GM20000 (cell line): Measurements from ENCODE around the gene DNASE2B.

Experiments used
- DNase-seq: peaks from one replicate; pipeline ENCODE4 v3.0.0; 2012; ENCODE audit warnings: low spot score
- CTCF ChIP-seq: IDR thresholded peaks from 2 replicates; pipeline ENCODE4 v1.5.1; 2012; ENCODE audit warnings: mild to moderate bottlenecking, control low read depth; ENCODE audit errors: extremely low read depth, missing control alignments

Gene DNASE2B

GRCh38 chr1:84450910-84451309, 52.6 kb downstream of the DNASE2B start:
- DNase-seq, result no peak
- no peak for TF ChIP-seq CTCF

GRCh38 chr1:84452436-84452835, 54.2 kb downstream of the DNASE2B start:
- DNase-seq, result no peak
- TF ChIP-seq CTCF, result no peak

DNA sequence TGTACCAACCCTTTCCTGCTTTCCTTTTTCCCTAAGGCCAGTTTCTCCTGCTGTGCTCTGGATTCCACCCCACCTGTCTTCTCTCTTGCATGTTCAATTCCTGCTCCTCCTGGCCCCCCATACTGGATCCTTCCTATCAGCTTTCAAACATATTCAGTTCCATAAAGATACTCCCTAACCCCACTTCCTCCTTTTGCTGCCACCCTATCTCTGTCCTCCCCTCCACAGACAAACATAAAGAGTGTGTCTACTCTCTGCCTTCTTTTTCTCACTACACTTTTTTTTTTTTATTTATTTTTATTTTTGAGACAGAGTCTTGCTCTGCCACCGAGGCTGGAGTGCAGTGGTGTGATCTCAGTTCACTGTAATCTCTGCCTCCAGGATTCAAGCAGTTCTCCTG, 63.8 kb downstream of the DNASE2B start:
- DNase-seq, result no peak

More for the DNA sequence above, 63.8 kb downstream of the DNASE2B start:
- no peak for TF ChIP-seq CTCF
